Measurements from ENCODE around the gene PTPN3.
A peak's percentile ranks its signal among the peaks of the same experiment; 100 is the strongest.
"Not testable (repeated sequence)": the region's sequence is repeated elsewhere in the genome, so short reads cannot be mapped to it uniquely, and the experiment has no call there.

The PTPN3 gene

DNA sequence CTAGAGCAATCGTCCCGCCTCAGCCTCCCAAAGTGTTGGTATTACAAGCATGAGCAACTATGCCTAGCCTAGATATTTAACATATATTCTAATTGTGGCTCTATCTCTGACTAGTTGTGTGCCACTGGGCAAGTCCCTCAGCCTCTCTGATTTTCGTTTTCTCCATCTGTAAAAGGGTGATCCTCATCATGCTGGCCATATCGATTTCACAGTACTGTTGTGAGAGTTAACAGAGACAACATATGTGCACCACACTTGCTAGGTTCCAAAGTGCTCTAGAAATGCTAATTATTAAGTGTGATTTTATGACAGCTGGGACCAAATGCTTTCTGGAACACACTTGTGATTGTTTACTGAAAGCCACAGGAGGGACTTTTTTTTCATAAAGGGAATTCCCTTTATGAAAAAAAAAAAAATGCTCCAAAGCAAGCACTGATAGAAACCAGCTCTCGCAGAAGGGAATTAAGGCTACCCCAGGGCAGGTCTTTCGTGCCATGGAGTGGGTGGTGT, 98.8 kb downstream of the PTPN3 start:
- DNase-seq, result no peak

DNA sequence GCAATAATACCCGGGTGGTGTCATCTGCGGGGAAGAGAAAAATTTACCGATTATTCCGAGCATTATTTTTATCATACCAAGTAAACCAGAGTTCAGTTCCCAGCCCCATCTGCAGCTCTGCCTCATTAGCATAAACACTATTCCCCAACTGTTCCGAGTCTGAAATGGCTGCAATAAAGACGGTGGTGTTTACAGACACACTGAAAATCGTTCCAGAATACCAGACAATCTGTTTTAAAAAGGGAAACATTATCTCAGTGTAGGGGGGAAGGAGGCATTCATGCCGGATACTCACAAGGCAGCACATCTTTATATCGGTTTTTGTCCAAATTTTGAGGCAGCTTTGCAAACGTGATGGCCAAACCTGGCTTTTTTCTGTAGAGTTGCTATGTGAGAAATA, 106.9 kb downstream of the PTPN3 start:
- peak in 2 of 56 donors; percentile 17 to 21 for DNase-seq

DNA sequence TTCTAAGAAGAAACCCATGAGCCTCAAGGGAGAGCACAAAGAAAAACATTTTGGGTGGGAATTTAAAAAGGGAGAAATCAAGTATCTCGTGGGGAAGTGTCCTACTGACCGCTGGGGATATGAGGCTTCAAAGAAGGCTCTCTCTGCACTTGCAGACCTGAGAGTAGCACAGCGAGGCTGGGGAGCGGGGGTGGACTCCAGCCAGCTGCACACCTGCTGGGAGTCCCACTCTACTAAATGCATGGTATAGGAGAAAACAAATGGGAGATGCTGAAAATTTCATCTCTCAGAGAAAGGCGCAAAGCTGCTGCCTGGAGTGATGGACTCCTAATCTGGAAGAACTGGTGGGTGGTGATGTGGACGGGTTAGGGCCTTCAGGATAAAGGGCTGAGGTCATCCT, 110.3 kb downstream of the PTPN3 start:
- no peak for DNase-seq

DNA sequence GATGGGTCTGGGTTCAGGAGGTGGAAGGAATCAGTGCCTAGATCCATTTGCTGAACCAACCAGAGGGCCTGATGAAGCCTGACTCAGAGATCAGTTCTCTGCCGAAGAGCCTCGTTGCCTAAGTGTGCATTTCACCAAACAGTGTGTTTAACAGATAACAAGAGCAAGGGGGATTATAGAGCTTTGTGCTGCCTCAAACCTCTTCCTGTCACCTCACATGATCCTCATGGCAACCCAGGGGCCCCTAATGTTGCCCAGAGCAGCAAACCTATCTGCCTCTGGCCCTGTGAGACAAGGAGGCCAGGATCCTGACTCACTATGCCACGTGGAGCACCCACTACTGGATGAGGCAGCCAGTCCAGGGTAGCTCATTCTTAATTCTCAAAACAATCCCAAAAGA, 110.9 kb downstream of the PTPN3 start:
- DNase-seq, result no peak

DNA sequence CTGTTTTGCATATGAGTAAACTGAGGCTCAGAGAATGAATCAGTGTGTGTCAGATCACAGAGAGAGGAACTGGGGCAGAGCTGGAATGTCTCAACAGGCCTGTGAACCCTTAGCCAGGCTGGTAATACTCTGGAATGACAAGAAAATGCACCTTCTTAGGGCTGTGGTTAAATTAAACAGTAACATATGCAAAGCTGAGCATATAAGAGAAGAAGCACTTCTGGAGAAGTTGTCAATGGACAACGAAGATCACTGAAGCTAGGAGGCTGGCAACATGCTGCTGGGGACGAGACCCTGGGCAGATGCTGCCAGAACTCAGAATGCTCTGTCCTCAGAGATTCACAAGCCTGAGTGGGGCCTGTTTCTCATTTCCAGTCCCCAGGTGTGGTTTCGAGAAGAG, 112.6 kb downstream of the PTPN3 start:
- DNase-seq, result no peak

DNA sequence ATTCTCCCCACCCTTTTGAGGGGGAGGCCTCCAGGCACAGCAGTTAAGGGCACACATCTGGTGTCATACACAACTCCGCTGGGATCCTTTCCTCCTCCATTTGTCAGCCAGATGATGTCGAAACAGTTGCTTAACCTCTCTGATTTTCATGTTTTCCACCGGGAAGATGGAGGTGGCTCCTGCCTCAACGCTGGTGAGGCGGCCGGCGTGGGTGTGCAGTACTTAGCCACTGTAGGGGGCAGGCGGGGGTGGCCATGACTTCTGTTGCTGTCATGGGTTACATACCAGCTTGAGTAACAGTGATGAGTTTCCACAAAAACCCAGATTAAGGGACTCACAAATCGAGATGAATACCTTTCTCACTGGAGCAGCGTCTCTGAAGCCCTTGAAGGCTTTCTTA, 114.2 kb downstream of the PTPN3 start:
- no peak for DNase-seq

DNA sequence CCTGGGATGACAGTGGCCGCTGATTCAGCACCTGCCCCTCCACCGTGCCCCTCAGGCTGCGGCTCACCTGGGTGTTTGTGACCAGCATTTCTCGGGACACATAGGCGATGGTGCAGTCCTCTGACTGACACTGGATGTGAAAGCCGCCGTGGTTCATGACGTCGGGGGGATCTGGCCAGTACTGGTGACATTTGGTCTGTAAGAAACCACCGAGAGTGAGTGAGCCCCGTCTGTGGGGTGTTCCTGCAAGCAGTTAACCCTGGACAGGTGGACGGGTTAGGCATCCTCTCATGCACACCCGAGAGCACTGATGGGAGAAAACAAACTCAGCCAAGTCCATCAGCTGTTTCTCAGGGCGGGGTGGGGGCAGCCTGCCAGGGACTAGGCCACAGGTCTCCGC, 114.8 kb downstream of the PTPN3 start:
- no peak for DNase-seq

DNA sequence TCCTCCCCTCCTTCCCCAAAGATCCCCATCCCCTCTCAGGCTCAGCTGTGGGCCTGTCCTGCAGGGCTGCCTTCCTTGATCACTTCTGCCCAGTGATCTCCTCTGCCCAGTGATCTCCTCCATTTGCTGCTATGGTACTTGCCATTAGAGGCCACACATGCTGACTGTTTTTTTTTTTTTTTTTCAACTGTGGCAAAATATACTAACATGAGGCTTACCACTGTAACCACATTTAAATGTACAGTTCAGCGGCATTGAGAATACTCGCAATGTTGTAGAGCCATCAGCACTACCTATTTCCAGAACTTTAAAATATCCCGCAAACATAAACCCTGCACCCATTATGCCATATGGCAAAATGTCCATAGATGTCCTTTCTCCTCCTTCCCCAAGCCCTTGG, 115.5 kb downstream of the PTPN3 start:
- DNase-seq, result no peak

DNA sequence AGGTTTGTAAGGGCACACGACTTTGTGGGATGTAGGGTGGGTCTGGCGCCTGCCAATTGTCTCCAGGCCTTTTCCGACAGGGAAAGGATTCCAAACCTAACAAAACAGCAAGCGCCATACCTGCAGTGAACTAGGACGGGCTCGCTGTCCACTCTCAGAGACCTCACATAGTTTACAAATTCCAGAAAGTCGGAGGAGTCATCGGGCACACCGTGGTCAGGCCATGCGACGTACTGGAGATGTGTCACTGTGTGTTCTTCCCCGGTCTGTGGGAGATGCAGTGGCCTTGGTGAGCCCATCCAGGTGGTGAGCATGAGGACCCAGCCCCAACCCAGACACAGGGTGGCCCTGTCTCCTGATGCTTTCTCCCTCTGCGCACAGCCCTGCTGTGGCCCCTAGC, 115.9 kb downstream of the PTPN3 start:
- no peak for DNase-seq

DNA sequence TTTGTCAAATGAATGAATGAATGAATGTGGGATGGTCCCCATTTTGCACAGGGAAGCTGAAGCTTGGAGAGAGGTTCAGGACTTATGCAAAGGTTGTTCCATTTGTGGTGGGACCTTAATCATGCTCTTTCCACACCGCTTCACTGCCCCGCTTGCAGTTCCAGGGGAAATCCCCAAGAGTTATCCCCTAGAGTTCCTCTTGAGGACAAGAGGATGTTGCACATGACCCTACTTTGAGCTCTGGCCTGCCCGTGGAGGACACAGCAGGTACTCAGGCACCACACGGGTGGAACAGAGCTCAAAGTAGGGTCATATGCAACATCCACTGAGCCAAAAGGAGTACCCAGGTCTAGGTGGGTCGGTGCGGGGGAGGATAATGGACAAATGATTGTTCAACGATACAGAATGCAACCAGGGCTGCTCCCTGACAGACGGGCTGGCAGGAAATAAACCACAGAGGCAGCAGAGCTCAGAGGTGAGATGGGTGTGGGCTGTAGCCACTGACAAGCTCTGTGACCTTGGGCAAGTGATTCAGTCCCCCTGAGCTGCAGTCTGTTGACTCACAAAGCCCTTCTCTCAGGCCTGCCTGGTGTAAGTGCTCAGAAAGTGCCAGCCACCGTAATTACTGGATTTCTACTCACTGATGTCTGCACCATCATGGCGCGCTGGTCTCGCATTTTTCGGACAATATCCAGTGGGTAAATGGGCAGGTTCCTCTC, 116.9 kb downstream of the PTPN3 start:
- DNase-seq, result no peak

DNA sequence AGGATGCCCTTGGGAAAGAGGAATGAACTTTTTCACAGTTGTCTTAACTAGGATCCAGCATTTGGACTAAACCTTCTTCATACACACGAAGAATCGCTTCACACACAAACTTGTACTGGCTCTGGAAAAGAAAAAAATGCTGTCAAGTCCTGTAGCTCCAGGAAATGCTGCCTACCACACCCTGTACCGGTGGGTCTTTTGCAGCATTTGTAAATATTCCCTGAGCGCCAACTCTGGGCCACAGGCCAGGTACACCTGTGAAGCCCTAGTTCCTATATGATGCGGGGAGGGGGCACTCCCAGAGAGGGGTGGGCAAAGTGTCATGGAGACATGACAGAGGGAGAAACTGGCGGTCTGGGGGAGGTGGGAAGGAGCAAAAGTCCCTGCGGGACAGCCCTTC, 118.6 kb downstream of the PTPN3 start:
- DNase-seq, result no peak

DNA sequence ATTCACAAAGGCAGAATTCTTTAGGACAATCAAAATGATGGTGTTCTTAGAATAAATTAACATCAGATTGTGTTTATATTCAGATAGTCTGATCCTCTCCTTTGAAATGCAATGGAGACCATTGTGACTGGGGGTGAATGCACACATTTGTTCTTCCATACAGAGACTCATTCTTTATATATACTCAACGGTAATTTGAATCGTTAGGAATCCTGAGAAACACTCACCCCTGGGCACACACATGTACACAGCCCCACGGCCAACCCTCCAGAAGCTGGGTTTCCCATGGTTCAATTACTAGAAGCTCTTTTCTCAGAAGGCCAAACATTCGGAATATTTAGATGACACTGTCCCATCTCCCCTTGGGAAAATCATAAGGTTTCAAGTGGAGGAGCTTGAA, 119.8 kb downstream of the PTPN3 start:
- no peak for DNase-seq

DNA sequence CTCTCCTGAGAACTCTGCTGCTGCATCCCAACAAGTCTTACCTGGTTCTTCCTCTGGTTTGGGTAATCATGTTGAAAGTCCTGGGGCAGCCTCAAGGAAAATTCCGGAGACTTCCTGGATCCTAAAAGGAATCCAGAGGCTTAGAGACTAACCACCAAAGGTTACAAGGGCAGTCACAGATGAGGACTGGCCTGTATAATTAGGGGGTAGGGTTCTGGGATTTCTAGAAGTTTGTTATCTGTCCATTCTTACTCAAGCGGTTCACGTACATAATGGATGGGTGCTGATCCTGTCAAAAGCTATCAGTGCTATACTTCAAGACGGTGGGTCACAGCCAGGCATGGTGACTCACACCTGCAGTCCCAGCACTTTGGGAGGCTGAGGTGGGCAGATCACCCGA, 125.9 kb downstream of the PTPN3 start:
- DNase-seq, result no peak

DNA sequence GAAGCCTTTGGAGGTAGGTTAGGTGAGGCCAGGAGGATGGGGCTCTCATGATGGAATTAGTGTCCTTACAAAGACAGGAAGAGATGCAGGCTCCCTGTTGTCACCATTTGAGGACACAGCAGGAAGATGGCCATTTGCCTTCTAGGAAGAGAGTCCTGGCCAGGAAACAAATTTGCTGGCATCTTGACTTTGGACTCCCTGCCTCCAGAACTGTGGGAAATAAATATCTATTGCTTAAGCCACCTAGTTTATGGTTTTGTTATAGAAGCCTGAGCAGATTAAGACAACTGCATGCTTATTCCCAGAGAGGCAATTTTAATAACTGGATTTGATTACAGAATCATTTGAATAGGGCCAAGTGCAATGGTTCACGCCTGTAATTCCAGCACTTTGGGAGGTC, 126.7 kb downstream of the PTPN3 start:
- no peak for DNase-seq

DNA sequence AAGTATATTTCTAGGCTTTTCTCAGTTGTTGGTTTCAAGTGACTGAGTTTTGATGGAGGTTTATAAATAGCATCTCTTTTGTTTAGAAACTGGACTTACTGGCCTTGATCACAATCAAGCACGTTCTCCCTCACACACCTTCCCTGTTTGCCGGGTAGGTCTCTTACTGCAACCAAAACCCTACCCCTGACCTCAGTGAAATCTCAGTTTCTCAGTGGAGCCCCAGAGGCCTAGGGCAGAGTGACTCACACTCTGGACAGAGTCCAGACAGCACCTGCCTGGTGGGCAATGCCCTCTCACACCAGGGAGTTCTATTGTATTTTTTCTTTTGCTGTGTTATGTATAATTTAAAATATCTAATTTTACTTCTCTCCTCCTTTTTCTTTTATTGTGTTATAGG, 128.8 kb downstream of the PTPN3 start:
- DNase-seq, result no peak

DNA sequence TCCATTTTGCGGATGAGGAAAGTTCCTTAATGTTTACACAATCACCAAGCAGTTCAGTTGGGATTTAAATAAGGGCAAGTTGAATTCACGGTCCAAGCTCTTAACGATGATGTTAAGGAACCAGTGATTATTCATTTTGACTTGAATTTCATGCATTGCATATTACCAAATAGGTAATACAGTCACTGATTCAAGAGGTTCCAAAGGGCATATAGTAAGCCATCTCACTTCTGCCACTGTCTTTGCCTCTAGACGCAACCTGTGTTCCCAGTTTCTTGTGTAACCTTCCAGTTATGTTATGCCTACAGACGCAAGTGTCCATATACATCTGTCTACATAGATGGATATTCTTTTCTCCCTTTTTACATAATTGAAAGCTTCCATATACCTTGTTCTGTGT, 137.3 kb downstream of the PTPN3 start:
- DNase-seq, result no peak

DNA sequence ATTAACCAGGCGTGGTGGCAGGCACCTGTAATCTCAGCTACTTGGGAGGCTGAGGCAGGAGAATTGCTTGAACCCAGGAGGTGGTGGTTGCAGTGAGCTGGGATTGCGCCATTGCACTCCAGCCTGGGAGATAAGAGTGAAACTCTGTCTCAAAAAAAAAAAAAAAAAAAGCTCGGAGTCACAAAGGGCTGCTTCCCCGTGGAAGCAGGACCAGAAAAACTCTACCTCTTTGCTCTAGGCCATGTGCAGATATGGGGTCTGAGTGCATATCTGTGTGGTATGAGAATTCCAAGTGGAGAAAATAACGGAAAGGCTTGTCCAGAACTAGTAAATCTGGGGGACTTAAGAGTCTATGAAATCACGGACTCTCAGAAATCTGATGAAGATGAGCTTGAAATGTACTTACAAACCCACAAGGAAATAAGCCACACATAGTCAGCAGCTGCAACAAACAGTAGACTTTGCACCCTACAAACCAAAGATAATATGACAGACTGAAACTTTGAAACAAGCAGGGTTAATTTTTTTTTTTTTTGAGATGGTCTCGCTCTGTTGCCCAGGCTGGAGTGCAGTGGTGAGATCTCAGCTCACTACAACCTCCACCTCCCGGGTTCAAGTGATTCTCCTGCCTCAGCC, 139.0 kb downstream of the PTPN3 start:
- not testable (repeated sequence) for DNase-seq

DNA sequence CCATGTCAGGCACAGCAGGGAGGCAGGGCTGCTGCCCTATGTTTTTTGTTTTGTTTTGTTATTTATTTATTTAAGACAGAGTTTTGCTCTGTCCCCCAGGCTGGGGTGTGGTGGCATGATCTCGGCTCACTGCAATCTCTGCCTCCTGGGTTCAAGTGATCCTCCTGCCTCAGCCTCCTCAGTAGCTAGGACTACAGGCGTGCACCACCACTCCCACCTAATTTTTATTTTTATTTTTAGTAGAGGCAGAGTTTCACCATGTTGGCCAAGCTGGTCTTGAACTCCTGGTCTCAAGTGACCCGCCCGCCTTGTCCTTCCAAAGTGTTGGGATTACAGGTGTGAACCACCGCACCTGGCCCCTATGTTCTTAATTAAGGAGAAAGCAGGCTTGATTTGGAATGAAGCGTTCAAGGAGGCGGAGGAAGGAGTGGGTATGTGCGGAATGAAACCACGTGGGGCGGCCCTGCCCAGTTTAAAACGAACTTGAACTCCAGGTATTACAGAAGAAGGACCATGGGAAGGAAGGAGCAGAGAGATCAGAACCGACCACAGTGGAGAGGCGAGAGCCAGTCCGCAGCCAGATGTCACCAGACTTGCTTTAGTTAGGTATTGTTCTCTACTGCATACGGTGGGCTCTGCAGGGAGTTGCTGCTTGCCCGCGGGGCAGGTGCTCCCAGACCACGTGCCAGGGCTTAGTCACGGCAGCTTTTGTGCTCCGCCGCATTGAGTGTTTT, 142.4 kb downstream of the PTPN3 start:
- DNase-seq, result peak in 1 of 56 donors; percentile 2

DNA sequence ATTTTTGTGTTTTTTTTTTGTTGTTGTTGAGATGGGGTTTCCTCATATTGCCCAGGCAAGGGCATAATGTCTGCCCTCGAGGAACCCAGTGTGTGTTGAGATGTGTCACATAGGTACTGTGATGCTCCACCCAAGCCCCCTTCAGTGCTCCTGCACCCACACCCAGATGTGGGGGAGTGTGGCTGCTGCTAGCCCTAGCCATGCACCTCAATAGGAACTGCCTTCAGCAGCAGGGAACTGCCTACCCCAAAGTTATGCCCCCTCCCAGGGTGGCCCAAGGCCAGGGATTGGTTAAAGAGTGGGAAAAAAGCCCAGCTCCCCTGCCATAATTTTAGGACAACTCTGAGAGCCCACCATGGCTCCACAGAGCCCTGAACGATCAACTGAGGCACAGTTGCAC, 143.9 kb downstream of the PTPN3 start:
- no peak for DNase-seq

DNA sequence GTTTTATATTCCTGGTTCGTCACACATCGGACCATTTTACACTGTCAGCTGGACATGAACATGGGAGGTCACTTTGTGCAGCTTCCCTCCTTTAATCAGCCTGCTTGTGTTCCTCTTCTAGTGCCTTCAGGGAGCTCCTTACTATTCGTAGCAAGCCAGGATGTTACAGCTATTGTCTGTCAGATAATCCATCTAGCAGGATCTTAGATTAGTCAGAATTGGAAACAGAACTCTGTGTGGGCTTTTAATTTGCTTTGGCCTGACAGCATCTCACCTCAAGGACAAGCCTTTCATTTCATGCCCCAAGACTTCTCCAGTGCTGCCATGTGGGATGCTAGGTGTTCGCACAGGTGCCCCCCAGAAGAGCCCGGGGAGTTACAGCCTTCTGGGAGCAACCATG, 147.1 kb downstream of the PTPN3 start:
- DNase-seq, result no peak

DNA sequence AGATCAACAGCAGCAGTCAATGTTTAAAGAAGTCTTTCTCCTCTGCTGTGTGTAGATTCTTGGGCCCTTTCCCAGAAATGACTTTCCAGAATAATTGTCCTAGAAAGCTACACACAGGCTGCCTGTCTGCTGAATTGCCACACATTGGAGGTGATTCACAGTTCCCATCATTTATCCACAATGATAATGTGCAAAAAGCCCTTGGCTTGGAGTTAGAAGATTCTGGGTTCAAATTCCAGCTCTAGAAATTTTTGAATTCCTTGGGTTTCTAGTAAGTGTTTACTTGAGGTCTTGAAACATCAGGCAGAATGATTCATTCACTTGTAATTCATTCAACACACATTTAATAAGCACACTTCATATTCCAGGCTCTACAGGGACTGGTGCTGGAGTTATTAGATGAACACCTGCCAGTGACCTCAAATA, 148.7 kb downstream of the PTPN3 start:
- peak in 8 of 56 donors; percentile 4 to 50 (median 15) for DNase-seq

DNA sequence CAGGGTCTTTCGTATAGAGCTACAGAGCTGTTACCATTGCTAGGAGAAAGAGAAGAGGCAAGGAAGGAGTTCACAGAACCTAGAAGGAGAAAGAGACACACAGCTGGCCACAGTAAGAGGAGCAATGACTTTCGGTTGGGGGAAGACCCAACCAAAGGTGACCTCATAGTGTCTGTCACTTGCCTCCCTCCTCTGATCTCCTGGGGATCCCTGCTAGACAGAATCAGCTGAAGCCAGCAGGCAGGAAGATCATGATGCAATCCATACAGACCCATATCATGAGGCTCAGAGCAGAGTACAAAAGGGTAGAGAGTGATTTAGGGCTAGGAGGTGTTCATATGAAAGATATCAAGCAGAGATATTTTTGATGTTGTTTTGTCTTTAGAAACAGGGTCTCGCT, 151.2 kb downstream of the PTPN3 start:
- no peak for DNase-seq

DNA sequence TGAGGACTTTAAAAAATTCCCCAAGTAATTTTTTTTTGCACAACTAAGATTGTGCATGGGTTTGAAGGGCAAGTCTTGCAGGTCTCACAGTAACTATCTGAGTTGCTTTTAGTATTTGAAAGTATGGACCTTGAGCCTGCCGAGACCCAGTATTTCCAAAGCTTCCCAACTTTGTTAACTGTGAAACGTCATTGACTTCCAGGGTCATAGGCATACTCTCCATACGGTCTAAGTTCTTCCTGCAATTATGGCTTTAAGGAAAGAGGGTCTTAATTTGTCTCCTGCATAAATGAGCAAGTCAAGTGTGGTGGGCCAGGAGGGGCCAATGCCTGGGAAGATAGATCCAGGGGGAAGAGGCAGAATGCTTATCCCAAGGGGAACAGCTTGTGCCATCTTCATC, 153.2 kb downstream of the PTPN3 start:
- no peak for DNase-seq
